ENCODE measurements around the gene FHIP2A.

DNA sequence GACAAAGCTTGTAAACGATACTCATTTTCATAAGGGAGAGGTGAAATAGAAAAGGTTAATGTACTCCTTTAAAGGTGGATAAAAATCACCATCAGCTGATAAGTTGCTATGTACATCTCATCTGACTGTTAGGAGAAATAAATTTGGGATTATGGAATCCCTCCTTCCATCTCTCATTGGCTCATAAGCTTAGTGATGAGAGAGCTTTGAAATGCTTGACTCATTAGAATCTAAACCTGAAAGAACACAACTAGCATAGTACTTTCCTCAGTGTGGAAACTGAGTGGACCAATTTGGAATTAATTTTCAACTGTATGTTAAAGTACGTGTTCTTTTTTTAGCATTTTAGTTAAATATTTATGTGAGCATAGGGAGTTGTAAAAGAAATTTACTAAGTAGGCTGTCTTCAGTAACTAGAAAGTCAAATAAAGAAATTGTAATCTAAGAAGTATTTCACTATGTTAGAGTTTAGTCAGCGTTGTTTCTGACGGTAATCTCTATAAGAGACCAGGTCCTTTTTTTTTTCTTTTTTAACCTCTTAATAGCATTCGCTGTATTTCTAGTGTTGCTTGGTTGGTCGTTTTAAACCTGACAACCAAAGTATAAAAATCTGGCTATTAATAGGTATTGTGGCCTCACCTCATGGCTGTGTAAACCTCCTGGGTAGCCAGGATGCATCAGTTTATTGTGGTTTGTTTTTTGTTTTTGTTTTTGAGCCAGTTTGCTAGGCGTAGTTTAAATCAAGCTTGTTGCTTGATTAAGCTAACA, 34.4 kb downstream of the FHIP2A start:
- TF ChIP-seq, protein P1, sequence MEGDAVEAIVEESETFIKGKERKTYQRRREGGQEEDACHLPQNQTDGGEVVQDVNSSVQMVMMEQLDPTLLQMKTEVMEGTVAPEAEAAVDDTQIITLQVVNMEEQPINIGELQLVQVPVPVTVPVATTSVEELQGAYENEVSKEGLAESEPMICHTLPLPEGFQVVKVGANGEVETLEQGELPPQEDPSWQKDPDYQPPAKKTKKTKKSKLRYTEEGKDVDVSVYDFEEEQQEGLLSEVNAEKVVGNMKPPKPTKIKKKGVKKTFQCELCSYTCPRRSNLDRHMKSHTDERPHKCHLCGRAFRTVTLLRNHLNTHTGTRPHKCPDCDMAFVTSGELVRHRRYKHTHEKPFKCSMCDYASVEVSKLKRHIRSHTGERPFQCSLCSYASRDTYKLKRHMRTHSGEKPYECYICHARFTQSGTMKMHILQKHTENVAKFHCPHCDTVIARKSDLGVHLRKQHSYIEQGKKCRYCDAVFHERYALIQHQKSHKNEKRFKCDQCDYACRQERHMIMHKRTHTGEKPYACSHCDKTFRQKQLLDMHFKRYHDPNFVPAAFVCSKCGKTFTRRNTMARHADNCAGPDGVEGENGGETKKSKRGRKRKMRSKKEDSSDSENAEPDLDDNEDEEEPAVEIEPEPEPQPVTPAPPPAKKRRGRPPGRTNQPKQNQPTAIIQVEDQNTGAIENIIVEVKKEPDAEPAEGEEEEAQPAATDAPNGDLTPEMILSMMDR (optimal IDR thresholded peaks at IDR 0.05 in 1 of 3, IDR thresholded peaks at IDR 0.05 in 1 of 3, conservative IDR thresholded peaks at IDR 0.05 in 1 of 3; ENCODE audit: extremely low read depth in 1 of 3, insufficient read depth in 2 of 3, low read length in 3 of 3) = no peak
- TF ChIP-seq EZH2 (IDR thresholded peaks at IDR 0.05; ENCODE audit: low read length) = no peak
